Measurements from ENCODE around the gene KIAA0930.
"Not testable (repeated sequence)": the region's sequence is repeated elsewhere in the genome, so short reads cannot be mapped to it uniquely, and the experiment has no call there.

KIAA0930 gene

GRCh38 chr22:45240810-45241631 lies at the start of gene KIAA0930:
KIAA0930 (minus strand) TSS chr22:45240894; CDS start chr22:45240703, 191 bp downstream.
- peak; percentile 84 to 87 for DNase-seq
- TF ChIP-seq POLR2A (IDR thresholded peaks at IDR 0.05; ENCODE audit: low read length) (no peak), GATA1 (IDR thresholded peaks at IDR 0.05; ENCODE audit: low read depth, low read length) (no peak)

GRCh38 chr22:45286854-45287551 lies 46.3 kb upstream of the KIAA0930 start:
- no peak for DNase-seq
- TF ChIP-seq GATA1 (IDR thresholded peaks at IDR 0.05; ENCODE audit: low read depth, low read length) (no peak), POLR2A (IDR thresholded peaks at IDR 0.05; ENCODE audit: low read length) (no peak)

DNA sequence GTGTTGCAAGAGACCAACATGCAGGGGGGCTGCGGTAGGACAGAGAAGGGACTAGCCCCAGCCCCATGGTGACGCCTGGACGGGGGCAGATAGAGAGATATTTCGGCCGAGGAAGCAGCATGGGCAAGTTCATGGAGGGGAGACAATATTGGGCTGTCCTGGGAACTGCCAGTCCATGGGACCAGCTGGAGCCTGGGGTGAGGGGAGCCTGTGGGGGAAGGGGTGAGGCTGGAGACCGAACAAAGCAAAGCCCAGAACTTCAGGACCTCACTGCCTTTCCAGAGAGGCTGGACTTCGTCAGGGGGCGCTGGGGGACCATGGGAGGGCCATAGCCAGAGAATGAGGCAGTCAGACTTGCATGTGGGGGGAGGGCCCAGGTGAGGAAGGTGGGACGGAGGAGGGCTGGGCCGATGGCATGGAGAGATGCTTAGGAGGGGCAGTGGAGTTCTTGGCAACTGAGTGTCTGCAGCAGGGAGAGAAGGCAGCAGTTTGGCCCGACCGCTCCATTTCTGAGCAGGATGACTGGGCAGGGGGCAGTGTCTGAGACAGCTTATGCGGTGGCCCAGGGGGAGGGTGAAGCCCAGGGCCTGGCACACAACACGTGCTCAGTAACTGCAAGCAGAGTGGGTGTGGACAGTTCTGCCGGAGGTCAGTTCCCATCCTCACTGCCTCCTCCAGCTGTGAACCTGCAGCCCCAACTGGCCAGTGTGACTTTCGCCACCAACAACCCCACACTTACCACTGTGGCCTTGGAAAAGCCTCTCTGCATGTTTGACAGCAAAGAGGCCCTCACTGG lies 44.8 kb upstream of the KIAA0930 start:
- no peak for TF ChIP-seq GATA1 (IDR thresholded peaks at IDR 0.05; ENCODE audit: low read depth, low read length)
- TF ChIP-seq POLR2A (IDR thresholded peaks at IDR 0.05; ENCODE audit: low read length), result no peak
- peak in 1 of 2 experiments; percentile 25 for DNase-seq

DNA sequence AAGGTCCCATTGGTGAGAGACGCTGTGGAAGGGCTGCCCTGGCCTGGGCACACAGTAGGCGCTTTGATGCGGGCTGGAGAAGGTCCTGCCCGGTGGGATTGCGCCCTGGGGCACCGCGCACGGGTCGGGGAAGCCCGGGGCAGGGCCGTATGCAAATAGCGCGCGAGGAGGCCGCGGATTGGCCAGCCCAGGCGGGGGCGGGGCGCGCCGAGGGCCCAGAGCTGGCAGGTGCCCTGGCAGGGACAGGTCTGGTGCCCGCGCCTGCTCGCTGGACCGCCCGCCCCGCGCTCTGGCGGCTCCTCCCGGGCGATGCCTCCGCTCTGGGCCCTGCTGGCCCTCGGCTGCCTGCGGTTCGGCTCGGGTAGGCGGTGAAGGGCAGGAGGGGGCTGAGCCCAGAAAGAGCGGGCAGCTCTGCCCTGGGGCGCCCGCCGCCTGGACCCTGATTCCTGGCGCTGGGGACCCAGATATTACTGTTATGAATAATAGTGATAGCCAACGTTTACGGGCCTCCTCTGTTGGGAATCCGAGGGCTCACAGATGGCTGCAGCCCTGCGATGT lies 44.1 kb upstream of the KIAA0930 start, which contains the start of gene UPK3A:
UPK3A (plus strand) TSS at position 245 of the 558 bp plus-strand sequence; CDS start at position 310, 65 bp downstream.
- TF ChIP-seq GATA1 (IDR thresholded peaks at IDR 0.05; ENCODE audit: low read depth, low read length) (no peak), POLR2A (IDR thresholded peaks at IDR 0.05; ENCODE audit: low read length) (no peak)
- peak; percentile 32 to 37 for DNase-seq

DNA sequence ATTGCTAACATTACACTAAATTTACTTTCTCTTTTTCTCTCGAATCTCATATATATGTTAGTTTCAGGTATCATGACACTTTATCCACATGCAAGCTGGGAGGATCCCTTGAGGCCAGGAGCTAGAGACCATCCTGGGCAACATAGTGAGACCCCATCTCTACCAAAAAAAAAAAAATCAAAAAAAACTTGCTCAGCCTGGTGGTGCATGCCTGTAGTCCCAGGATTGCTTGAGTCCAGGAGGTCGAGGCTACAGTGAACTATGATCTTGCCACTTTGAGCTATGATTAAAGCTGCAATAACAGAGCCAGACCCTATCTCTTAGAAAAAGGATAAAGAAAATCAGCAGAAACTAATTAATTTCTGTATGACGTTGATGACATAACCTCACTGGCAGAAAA lies 40.3 kb upstream of the KIAA0930 start:
- no peak for DNase-seq
- TF ChIP-seq POLR2A (IDR thresholded peaks at IDR 0.05; ENCODE audit: low read length) (no peak), GATA1 (IDR thresholded peaks at IDR 0.05; ENCODE audit: low read depth, low read length) (no peak)

DNA sequence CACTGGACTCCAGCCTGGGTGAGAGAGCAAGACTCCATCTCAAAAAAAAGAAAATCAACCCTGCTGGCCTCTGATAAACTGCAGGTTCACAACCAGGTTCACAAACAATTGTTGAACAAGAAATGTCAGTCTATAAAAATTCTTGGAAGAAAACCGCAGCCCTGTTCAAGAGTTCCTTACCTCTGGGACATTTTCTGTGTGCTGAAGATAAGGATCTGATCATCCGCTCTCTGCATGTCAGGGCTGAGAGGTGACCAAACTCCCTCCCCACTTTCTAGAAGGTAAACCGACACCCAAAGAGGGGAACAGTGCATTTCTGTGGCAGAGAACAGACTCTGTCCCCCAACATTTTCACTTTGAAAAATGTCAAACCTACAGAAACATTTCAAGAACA lies 39.9 kb upstream of the KIAA0930 start:
- no peak for DNase-seq
- TF ChIP-seq POLR2A (IDR thresholded peaks at IDR 0.05; ENCODE audit: low read length), result no peak
- TF ChIP-seq GATA1 (IDR thresholded peaks at IDR 0.05; ENCODE audit: low read depth, low read length), result no peak

- no peak for TF ChIP-seq POLR2A (IDR thresholded peaks at IDR 0.05; ENCODE audit: low read length)
- no peak for DNase-seq
Observed at GRCh38 chr22:45278125-45278524, 37.4 kb upstream of the KIAA0930 start.

DNA sequence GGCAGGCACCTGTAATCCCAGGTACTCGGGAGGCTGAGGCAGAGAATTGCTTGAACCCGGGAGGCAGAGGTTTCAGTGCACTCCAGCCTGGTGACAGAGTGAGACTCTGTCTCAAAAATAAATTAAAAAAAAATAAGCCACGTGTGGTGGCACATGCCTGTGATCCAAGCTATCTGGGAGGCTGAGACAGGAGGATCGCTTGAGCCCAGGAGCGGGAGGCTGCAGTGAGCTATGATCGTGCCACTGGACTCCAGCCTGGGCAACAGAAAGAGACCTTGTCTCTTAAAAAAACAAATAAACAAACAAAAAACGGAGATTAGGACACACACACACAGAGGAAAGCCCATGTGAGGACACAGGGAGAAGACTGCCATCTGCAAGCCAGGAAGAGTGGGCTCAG lies 37.0 kb upstream of the KIAA0930 start:
- not testable (repeated sequence) for DNase-seq

GRCh38 chr22:45276507-45277105 lies 35.9 kb upstream of the KIAA0930 start:
- no peak for TF ChIP-seq GATA1 (IDR thresholded peaks at IDR 0.05; ENCODE audit: low read depth, low read length)
- no peak for TF ChIP-seq POLR2A (IDR thresholded peaks at IDR 0.05; ENCODE audit: low read length)

GRCh38 chr22:45273452-45274075 lies 32.9 kb upstream of the KIAA0930 start:
- no peak for DNase-seq
- no peak for TF ChIP-seq GATA1 (IDR thresholded peaks at IDR 0.05; ENCODE audit: low read depth, low read length)
- no peak for TF ChIP-seq POLR2A (IDR thresholded peaks at IDR 0.05; ENCODE audit: low read length)

More at GRCh38 chr22:45276507-45277105, 35.9 kb upstream of the KIAA0930 start:
- DNase-seq, result no peak

DNA sequence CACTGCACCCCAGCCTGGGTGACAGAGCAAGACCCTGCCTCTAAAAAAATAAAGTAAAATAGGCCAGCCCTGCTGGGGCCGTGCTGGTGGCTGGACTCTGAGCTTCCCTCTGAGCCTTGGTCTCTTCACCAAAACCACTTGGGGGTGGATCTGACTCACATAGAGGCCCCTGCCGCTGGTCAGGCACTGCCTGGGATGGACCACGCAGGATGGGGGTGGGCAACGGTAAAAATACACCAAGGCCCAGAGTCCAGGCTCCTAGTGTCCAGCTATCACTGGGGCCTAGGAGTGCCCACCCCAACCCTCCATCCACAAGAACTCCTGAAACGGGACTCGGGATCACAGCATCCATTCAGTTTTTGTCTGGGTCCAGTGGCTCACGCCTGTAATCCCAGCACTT lies 31.8 kb upstream of the KIAA0930 start:
- DNase-seq, result no peak
- TF ChIP-seq POLR2A (IDR thresholded peaks at IDR 0.05; ENCODE audit: low read length), result no peak
- no peak for TF ChIP-seq GATA1 (IDR thresholded peaks at IDR 0.05; ENCODE audit: low read depth, low read length)

GRCh38 chr22:45271667-45272201 lies 31.0 kb upstream of the KIAA0930 start:
- TF ChIP-seq POLR2A (IDR thresholded peaks at IDR 0.05; ENCODE audit: low read length), result no peak
- no peak for TF ChIP-seq GATA1 (IDR thresholded peaks at IDR 0.05; ENCODE audit: low read depth, low read length)

More at GRCh38 chr22:45271667-45272201, 31.0 kb upstream of the KIAA0930 start:
- DNase-seq, result no peak

Data from erythroblast (primary cell).